NCI-H226 (cell line): Measurements from ENCODE around the gene KCNIP3.
A peak's percentile ranks its signal among the peaks of the same experiment; 100 is the strongest.
"Not testable (repeated sequence)": the region's sequence is repeated elsewhere in the genome, so short reads cannot be mapped to it uniquely, and the experiment has no call there.

ENCODE experiments used
- DNase-seq: peaks from one replicate; pipeline ENCODE4 v3.0.0-alpha.2; 2015

The KCNIP3 gene

DNA sequence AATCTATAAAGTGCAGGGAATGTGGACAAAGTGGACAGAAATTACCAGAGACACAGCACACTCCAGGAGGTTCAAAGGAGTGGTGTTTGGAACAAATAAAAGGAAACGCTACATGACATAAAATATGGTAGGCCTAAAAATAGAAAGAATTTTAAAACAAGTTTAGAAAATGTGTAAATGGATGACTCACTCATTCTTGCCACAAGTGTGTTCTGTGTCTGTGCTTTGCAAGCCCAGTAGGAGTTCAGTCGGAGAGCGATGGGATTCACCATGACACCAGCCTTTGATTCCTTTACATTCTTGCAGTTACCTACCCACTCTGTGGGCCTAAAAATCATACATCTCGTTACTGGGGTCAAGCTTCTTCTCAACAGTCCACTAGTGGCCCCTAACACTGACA is 136.2 kb downstream of the KCNIP3 start:
- not testable (repeated sequence) for DNase-seq

DNA sequence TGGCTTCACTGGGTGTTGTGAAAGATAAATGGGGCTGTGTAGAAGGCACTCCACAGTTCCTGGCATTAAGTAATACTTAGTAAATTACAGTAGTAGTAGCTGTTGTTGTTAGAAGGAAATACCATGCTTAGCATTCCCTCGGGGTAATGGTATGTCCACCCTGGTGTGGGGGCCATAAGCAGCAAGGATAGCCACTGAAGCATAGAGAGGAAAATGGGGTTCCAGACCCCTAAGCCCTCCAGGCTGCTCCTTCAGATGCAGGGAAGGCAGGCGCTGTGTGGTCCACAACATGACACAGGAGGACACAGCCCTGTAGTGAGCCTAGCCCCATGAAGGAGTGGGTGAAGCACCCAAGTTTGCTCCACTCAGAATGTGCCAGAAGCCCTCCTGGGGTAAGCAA is 136.8 kb downstream of the KCNIP3 start:
- not testable (repeated sequence) for DNase-seq

GRCh38 chr2:95434507-95435076 is 137.4 kb downstream of the KCNIP3 start:
- peak; percentile 55 for DNase-seq

DNA sequence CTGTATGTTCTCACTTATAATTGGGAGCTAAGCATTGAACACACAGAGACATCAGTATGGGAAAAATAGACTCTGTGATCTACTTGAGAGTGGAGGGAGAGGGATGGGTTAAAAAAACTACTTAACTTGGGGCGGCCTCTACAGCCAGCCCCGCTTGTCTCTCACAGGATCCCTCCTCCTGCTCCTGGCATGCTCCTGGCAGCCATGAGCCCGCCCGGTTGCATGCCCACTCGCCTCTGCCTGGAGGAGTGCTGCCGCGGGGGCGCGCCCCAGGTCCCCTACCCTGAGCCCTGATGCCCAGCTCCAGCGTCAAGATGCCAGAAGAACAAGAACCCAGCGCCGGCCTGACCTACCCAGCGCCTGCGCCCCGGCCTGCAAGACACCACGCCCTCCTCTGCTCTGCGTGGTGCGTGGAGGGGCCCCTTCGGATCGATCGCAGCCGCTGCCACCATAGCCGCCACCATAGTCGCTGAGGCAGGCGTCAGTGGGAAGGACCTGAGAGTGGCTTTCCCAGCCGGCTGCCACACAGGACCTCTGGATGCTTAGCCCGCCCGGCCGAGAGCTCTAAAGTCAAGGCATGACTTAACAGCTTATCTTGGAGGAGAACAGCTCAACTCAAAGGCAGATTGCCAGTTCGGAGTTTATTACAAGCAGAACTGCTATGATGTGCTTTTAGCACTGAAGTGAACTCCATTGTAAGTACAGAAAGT is 138.2 kb downstream of the KCNIP3 start:
- not testable (repeated sequence) for DNase-seq
